Activated naive CD4-positive, alpha-beta T cell treated with anti-CD3 and anti-CD28 coated beads, Interleukin-2, amount 10 ng/mL, durations not matched to agents 7 days and 5 days (primary cell): ENCODE results near the gene SLC1A3.
"Not testable (repeated sequence)": the region's sequence is repeated elsewhere in the genome, so short reads cannot be mapped to it uniquely, and the experiment has no call there.

Source experiments
- CTCF ChIA-PET: fragments of 350-600 bp; sonication (Branson Sonifier 250); formaldehyde crosslinking; loops from one replicate; lab custom pipeline; 2021; ENCODE audit warnings: antibody characterized with exemption; lab: Charles Lee
- DNase-seq: peaks from one replicate; pipeline ENCODE4 v3.0.0-alpha.2; 2020
- H3K27ac Mint-ChIP-seq: one replicate; pipeline ENCODE4 v1.8.0; 2021; ENCODE audit warnings: mild to moderate bottlenecking, moderate library complexity, mixed read lengths
- H3K27me3 Mint-ChIP-seq: one replicate; pipeline ENCODE4 v1.8.0; 2021; ENCODE audit warnings: mild to moderate bottlenecking, mixed read lengths
- H3K36me3 Mint-ChIP-seq: one replicate; pipeline ENCODE4 v1.8.0; 2021; ENCODE audit warnings: mixed read lengths
- H3K4me1 Mint-ChIP-seq: one replicate; pipeline ENCODE4 v1.8.0; 2021; ENCODE audit warnings: mixed read lengths
- H3K4me3 Mint-ChIP-seq: one replicate; pipeline ENCODE4 v1.8.0; 2021; ENCODE audit warnings: mild to moderate bottlenecking, moderate library complexity, mixed read lengths
- H3K9me3 Mint-ChIP-seq: one replicate; pipeline ENCODE4 v1.8.0; 2021; ENCODE audit warnings: mixed read lengths

SLC1A3 gene

DNA sequence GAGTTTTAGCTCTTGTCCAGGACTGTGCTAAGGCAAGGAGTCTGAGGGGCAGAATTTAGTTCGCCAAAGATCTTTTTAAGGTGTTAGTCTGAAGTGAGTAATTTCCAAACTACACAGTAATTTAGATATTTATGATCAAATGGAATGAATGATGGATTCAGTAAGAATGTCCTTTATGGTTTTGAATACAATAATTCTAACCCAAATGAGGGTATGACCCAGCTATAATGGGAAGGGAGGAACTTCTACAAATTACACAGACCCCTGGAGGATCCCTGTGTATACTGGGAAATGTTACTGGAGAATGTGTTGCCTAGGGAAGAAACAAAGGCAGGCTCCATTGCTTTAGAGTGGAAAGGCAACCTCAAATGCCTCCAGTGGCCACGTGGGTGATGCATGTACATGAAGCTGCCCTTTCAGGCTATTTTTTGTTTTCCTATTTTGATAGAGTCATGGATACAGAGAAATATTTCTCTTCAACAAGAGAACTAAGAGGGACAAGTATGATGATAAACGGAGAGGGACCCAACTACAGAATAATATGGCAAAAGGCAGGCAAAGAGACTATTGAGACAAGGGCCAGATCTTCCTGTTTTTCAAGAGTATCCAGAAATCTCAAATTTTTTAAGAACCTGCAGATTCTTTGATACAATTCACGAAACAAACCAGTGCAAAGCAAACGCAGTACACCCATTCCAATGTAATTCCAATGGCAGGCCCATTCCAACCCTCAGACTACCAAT lies 25.4 kb downstream of the SLC1A3 start:
- CTCF ChIA-PET, result no interaction called here
- no peaks in the 10 kb centered on the region for H3K9me3 Mint-ChIP-seq
- no peaks in the 10 kb centered on the region for H3K4me1 Mint-ChIP-seq
- no peaks in the 10 kb centered on the region for H3K36me3 Mint-ChIP-seq
- no peak overlapping the region for H3K27ac Mint-ChIP-seq
- no peak for DNase-seq
- H3K4me3 Mint-ChIP-seq, result no peak overlapping the region
- H3K27me3 Mint-ChIP-seq, result peaks cover 9% of the 10 kb centered on the region

- no peaks in the 10 kb centered on the region for H3K4me1 Mint-ChIP-seq
- no peak overlapping the region for H3K4me3 Mint-ChIP-seq
- no peak for DNase-seq
- H3K27ac Mint-ChIP-seq, result no peak overlapping the region
- CTCF ChIA-PET, result no interaction called here
- no peaks in the 10 kb centered on the region for H3K9me3 Mint-ChIP-seq
- H3K36me3 Mint-ChIP-seq, result no peaks in the 10 kb centered on the region
- peaks cover 9% of the 10 kb centered on the region for H3K27me3 Mint-ChIP-seq
These were observed 25.9 kb downstream of the SLC1A3 start for GRCh38 chr5:36632363-36632664.

DNA sequence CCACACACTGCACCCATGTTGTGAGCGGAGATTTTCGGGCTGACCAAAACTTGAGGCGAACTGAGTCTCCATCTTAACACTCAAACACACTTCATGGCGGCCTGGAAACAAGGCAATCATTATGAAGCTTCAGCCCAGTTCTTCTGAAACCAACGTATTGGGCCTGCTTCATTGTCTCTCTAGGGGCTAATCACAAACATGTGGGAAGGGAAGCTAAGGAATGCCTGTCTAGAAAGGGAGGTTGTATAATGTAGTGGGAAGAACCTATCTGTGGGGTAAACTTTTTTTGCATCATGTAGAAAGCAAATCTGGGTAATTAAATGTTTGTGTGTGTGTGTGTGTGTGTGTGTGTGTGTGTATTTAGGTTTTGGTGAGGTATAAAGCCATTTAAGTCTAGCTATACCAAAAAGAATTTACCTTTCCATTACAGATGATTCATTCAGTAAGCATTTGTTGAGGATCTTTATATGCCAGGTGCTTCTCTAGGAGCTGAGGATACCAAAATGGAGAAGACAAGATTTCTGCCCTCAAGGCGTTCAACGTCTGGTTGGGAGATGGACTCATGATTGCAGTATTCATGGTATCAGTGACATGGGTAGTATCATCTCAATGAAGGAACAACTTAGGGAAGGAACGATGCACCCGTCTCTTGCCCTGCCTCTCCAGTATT lies 29.4 kb downstream of the SLC1A3 start:
- H3K27ac Mint-ChIP-seq, result no peak overlapping the region
- CTCF ChIA-PET, result no interaction called here
- no peaks in the 10 kb centered on the region for H3K27me3 Mint-ChIP-seq
- DNase-seq, result no peak
- H3K4me1 Mint-ChIP-seq, result no peaks in the 10 kb centered on the region
- no peaks in the 10 kb centered on the region for H3K36me3 Mint-ChIP-seq
- no peak overlapping the region for H3K4me3 Mint-ChIP-seq
- H3K9me3 Mint-ChIP-seq, result no peaks in the 10 kb centered on the region

- no peaks in the 10 kb centered on the region for H3K36me3 Mint-ChIP-seq
- no peak overlapping the region for H3K4me3 Mint-ChIP-seq
- CTCF ChIA-PET, result no interaction called here
- H3K27me3 Mint-ChIP-seq, result no peaks in the 10 kb centered on the region
- no peaks in the 10 kb centered on the region for H3K4me1 Mint-ChIP-seq
- no peak for DNase-seq
- no peaks in the 10 kb centered on the region for H3K9me3 Mint-ChIP-seq
- H3K27ac Mint-ChIP-seq, result no peak overlapping the region
These were observed 30.7 kb downstream of the SLC1A3 start for GRCh38 chr5:36637101-36637500.

DNA sequence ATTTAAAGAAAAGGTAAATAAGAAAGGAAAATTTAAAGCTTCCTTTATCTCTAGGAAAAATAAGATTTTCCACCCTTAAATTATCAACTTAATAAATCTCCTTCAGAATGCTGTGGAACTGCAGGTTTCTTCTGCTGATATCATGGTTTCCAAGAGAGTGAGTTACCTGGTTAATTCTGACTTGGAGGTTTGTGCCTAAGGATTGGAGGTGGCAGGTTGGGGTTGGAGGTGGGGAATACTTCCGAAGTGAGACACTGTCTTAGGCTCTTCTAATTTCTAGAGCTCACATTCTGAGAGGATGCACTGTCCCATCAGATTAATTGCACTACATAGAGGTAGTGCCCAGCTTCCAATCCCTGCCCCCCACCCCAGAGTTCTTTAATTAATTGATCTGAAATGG lies 31.1 kb downstream of the SLC1A3 start:
- Mint-ChIP-seq H3K4me1 (no peaks in the 10 kb centered on the region), H3K27me3 (no peaks in the 10 kb centered on the region), H3K4me3 (no peak overlapping the region), H3K9me3 (no peaks in the 10 kb centered on the region), H3K36me3 (no peaks in the 10 kb centered on the region), H3K27ac (no peak overlapping the region)
- DNase-seq, result no peak
- CTCF ChIA-PET, result no interaction called here

GRCh38 chr5:36638056-36638455 lies 31.6 kb downstream of the SLC1A3 start:
- CTCF ChIA-PET, result no interaction called here
- H3K9me3 Mint-ChIP-seq, result no peaks in the 10 kb centered on the region
- H3K36me3 Mint-ChIP-seq, result no peaks in the 10 kb centered on the region
- H3K4me1 Mint-ChIP-seq, result no peaks in the 10 kb centered on the region
- no peaks in the 10 kb centered on the region for H3K27me3 Mint-ChIP-seq
- DNase-seq, result no peak
- no peak overlapping the region for H3K27ac Mint-ChIP-seq
- H3K4me3 Mint-ChIP-seq, result no peak overlapping the region

DNA sequence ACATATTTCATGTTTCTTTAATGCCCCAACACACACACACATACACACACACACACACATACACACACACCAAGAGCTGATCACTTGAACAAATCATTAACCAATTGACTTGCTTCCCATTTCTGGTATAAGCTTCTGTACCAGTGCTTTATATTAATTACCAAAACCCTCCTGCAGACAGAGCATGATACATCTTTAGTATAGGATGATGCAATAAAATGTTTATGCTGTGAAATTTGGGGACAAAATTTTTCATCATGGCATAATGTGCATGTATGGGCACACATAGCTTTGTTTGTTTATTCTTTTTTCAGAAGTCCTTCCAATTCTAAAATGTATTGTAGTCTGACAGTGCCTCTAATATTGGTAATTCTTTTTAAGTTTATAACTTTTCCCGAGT lies 34.5 kb downstream of the SLC1A3 start:
- Mint-ChIP-seq H3K27me3 (no peaks in the 10 kb centered on the region), H3K4me3 (no peak overlapping the region), H3K4me1 (no peaks in the 10 kb centered on the region), H3K36me3 (no peaks in the 10 kb centered on the region), H3K9me3 (no peaks in the 10 kb centered on the region), H3K27ac (no peak overlapping the region)
- CTCF ChIA-PET, result no interaction called here
- no peak for DNase-seq

DNA sequence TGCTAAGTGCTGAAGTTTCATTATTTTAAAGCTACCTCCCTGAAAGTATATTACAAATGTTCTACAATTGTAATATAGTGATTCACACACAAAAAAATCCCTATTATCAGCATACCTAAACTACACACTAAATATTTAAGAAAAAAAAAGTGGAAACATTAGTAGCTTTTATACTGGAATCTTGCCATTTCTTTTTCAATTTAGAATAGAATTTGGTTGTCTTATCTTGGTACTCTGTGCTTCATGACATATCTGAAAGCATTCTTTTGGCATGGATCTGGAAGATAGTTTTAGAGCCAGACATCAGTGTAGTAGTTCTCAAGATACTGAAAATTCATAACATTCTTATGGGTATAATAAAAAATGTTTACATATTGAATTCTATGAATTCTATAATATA lies 35.0 kb downstream of the SLC1A3 start:
- no peaks in the 10 kb centered on the region for H3K27me3 Mint-ChIP-seq
- no peaks in the 10 kb centered on the region for H3K4me1 Mint-ChIP-seq
- no peak for DNase-seq
- H3K27ac Mint-ChIP-seq, result no peak overlapping the region
- no peaks in the 10 kb centered on the region for H3K9me3 Mint-ChIP-seq
- CTCF ChIA-PET, result no interaction called here
- no peak overlapping the region for H3K4me3 Mint-ChIP-seq
- H3K36me3 Mint-ChIP-seq, result no peaks in the 10 kb centered on the region

GRCh38 chr5:36642089-36642488 lies 35.7 kb downstream of the SLC1A3 start:
- Mint-ChIP-seq H3K36me3 (no peaks in the 10 kb centered on the region), H3K9me3 (no peaks in the 10 kb centered on the region), H3K27me3 (no peaks in the 10 kb centered on the region), H3K27ac (no peak overlapping the region), H3K4me3 (no peak overlapping the region), H3K4me1 (no peaks in the 10 kb centered on the region)
- CTCF ChIA-PET, result no interaction called here
- DNase-seq, result no peak

DNA sequence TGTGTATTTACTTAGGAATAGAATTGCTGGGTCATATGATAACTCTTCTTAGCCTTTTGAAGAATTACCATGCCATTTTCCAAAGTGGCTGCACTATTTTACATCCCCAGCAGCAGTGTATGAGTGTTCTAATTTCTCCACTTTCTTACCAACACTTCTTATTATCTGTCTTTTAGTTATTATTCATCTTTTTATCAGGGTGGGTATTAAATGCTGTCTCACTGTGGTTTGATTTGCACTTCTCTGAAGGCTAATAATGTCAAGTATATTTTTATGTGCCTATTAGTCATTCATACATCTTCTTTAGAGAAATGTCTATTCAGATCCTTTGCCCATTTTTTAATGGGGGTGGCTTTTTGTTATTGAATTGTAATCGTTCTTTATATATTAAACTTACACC lies 36.8 kb downstream of the SLC1A3 start:
- H3K36me3 Mint-ChIP-seq, result no peaks in the 10 kb centered on the region
- H3K27me3 Mint-ChIP-seq, result no peaks in the 10 kb centered on the region
- H3K4me1 Mint-ChIP-seq, result no peaks in the 10 kb centered on the region
- H3K27ac Mint-ChIP-seq, result no peak overlapping the region
- no peak for DNase-seq
- CTCF ChIA-PET, result no interaction called here
- H3K9me3 Mint-ChIP-seq, result no peaks in the 10 kb centered on the region
- H3K4me3 Mint-ChIP-seq, result no peak overlapping the region

- H3K27ac Mint-ChIP-seq, H3K4me3 Mint-ChIP-seq, H3K4me1 Mint-ChIP-seq, H3K9me3 Mint-ChIP-seq, H3K27me3 Mint-ChIP-seq, H3K36me3 Mint-ChIP-seq, DNase-seq, CTCF ChIA-PET: not testable (repeated sequence)
These were observed 37.4 kb downstream of the SLC1A3 start for GRCh38 chr5:36643841-36644240.

GRCh38 chr5:36644727-36645126 lies 38.3 kb downstream of the SLC1A3 start:
- no peaks in the 10 kb centered on the region for H3K4me1 Mint-ChIP-seq
- no peak for DNase-seq
- CTCF ChIA-PET, result no interaction called here
- no peaks in the 10 kb centered on the region for H3K9me3 Mint-ChIP-seq
- no peaks in the 10 kb centered on the region for H3K27me3 Mint-ChIP-seq
- no peak overlapping the region for H3K4me3 Mint-ChIP-seq
- no peak overlapping the region for H3K27ac Mint-ChIP-seq
- no peaks in the 10 kb centered on the region for H3K36me3 Mint-ChIP-seq

DNA sequence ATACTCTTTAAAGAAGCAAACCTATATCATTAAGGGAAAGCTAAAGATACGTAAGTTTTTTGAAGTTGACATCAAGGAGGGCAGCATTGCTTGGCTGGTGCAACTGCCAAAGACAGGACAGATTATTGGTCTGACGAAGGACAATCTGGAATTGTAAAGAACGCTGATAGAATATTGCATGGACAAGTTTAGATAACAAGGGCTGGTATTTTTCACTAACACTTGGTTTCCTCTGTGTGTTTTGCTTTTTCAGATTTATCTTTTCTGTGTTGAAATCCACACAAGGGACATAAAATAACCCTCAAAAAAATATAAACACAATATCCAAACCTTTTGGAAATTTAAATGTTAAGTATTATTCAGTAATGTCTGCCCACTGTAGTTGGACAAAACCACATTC lies 39.7 kb downstream of the SLC1A3 start:
- Mint-ChIP-seq H3K9me3 (no peaks in the 10 kb centered on the region), H3K27me3 (peaks cover 1% of the 10 kb centered on the region), H3K4me1 (no peaks in the 10 kb centered on the region), H3K27ac (no peak overlapping the region), H3K4me3 (no peak overlapping the region), H3K36me3 (no peaks in the 10 kb centered on the region)
- CTCF ChIA-PET, result no interaction called here
- DNase-seq, result no peak

- Mint-ChIP-seq H3K9me3 (no peaks in the 10 kb centered on the region), H3K27me3 (peaks cover 4% of the 10 kb centered on the region), H3K4me1 (no peaks in the 10 kb centered on the region), H3K4me3 (no peak overlapping the region), H3K27ac (no peak overlapping the region), H3K36me3 (no peaks in the 10 kb centered on the region)
- CTCF ChIA-PET, result no interaction called here
- no peak for DNase-seq
These were observed 40.2 kb downstream of the SLC1A3 start for GRCh38 chr5:36646507-36647023.

DNA sequence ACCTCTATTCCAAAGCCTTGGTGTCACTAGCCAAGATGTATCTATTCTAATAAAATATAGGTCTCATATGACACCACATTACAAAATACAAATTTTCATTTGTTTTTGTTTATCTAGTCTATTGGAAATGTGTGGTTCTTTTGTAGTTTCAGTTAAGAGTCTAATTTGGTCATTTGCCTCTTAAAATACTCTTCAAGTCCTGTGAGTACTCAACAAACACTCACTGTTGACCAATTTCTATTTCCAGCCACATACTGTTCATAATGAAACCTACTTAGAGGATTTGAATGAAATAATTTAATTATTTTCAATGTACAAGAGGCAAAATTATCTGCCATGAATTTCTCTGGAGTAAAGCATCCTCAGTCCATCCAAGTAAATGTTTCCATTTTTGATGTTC lies 40.6 kb downstream of the SLC1A3 start:
- no peaks in the 10 kb centered on the region for H3K4me1 Mint-ChIP-seq
- no peaks in the 10 kb centered on the region for H3K36me3 Mint-ChIP-seq
- H3K27ac Mint-ChIP-seq, result no peak overlapping the region
- no peak for DNase-seq
- H3K9me3 Mint-ChIP-seq, result no peaks in the 10 kb centered on the region
- no peak overlapping the region for H3K4me3 Mint-ChIP-seq
- CTCF ChIA-PET, result no interaction called here
- H3K27me3 Mint-ChIP-seq, result peaks cover 4% of the 10 kb centered on the region
